Panc1 (cell line): ENCODE measurements around the gene GAL.

Experiments used
- POLR2AphosphoS5 ChIP-seq: IDR thresholded peaks from 2 replicates; pipeline ENCODE4 v1.6.1; 2012; ENCODE audit warnings: mild to moderate bottlenecking, low read depth, low read length, moderate library complexity
- TF ChIP-seq, protein P1 (sequence below): fragments of 450-650 bp; IDR thresholded peaks from 2 replicates; pipeline ENCODE4 v1.5.1; 2017; ENCODE audit warnings: mild to moderate bottlenecking

DNA sequence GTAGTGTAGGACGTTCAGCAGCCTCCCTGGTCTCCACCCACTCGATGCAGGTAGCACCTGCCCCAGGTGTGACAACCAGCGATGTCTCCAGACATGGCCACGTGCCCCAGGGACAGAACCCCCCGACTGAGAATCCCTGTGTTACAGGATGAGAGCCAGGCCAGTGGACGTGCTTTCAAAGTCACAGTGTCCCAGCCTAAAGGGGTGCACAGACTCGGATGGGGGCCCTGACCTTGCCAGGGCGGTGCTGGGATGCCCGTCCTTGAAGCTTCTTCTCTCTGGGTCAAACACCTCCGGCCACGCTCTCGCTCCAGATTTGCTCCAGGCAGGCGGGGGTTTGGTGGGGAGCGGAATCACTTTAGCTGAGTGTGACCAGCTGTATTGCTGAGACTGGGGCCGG lies 23.3 kb upstream of the GAL start:
- TF ChIP-seq, protein P1, sequence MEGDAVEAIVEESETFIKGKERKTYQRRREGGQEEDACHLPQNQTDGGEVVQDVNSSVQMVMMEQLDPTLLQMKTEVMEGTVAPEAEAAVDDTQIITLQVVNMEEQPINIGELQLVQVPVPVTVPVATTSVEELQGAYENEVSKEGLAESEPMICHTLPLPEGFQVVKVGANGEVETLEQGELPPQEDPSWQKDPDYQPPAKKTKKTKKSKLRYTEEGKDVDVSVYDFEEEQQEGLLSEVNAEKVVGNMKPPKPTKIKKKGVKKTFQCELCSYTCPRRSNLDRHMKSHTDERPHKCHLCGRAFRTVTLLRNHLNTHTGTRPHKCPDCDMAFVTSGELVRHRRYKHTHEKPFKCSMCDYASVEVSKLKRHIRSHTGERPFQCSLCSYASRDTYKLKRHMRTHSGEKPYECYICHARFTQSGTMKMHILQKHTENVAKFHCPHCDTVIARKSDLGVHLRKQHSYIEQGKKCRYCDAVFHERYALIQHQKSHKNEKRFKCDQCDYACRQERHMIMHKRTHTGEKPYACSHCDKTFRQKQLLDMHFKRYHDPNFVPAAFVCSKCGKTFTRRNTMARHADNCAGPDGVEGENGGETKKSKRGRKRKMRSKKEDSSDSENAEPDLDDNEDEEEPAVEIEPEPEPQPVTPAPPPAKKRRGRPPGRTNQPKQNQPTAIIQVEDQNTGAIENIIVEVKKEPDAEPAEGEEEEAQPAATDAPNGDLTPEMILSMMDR: no peak
- no peak for TF ChIP-seq POLR2AphosphoS5
